SKM-1 treated with dmso at 0.1 percent for 144 hours (cell line): Measurements from ENCODE around the gene ITPR1.
"Not testable (repeated sequence)": the region's sequence is repeated elsewhere in the genome, so short reads cannot be mapped to it uniquely, and the experiment has no call there.

Experiments used
- DNase-seq: peaks from one replicate; lab custom pipeline; 2025; ENCODE audit not compliant: unreplicated experiment; lab: John Stamatoyannopoulos, UW

The ITPR1 gene

DNA sequence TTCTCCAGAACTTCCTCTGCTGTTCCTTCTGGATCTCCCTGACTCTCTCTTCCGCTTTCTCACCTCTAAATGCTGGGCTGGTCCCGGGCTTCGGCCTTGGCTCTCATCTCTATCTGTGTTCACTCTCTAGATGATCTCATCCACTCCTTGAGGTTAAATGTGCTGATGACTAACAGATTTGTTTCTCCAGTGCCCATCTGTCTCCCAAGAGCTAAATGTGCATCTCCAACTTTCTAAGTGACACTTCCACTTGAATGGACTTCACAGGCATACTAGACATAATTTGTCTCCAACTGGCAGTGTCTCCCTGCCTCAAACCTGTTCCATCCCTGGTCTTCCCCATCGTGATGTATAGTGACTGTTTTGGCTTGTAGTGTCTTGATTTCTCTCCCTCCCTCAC is 95.3 kb downstream of the ITPR1 start:
- DNase-seq: no peak

DNA sequence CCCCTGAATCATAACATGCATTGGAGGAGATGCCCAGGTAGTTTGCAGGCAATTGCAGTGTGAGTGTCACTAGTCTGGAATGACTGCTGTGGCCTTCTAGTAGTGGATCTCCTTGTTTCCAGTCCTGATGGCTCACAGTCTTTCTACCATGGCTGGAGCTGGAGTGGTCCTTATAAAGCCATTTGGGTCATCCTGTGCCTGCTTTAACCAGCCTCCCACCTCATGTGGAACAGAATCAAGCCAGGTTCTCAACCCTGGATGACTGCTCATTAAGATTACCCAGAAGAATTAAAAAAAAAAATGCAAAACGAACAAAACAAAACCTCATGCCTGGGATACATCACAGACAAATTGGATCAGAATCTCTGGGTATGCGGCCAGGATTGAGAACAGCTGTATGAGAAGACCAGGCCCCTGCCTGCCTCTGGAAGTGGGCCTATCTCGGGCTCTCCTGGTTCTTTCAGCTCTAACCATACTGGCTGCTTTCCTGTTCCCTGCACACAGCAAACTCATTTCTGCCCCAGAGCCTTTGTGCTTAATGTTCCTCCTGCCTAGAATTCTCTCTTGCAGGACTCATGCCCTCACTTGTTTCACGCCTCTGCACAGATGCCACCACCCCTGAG is 96.4 kb downstream of the ITPR1 start:
- no peak for DNase-seq

GRCh38 chr3:4590849-4591248 is 97.7 kb downstream of the ITPR1 start:
- not testable (repeated sequence) for DNase-seq

DNA sequence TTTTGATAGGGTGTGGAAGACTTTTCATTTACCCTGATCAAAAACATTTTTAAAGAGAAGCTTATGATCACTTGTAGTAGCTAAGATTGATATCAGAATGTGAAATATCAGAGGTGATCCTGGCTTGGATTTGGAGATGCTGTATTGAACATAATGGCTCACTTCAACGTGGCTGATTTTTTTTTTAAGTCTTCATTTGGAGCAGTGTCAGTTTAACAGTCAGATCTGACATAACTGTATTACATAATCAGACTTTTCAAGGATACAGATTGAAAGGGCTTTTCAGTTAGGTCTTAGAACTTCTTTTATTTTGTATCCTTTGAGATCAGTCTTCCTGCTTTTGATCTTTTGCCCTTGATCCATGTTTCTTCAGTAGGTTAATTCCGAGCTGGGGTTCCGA is 98.5 kb downstream of the ITPR1 start:
- DNase-seq: no peak

DNA sequence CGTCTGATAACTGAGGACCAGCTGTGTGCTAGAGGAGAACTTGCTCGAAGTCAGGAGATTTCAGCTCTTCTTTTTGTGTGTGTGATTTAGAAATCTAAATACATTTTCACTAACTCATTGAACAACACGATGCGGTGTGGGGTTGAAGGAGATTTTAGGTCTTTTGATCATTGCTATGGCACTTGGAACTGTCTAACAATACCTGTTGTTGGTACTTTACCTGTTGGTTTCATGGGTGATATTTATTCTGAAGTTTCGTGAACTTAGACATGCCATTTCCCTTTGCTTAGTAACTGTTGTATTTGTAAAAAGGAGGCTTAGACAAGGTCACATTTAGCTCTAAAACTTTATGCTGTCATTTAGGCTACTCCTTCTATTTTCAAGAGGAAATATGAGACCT is 99.9 kb downstream of the ITPR1 start:
- no peak for DNase-seq

DNA sequence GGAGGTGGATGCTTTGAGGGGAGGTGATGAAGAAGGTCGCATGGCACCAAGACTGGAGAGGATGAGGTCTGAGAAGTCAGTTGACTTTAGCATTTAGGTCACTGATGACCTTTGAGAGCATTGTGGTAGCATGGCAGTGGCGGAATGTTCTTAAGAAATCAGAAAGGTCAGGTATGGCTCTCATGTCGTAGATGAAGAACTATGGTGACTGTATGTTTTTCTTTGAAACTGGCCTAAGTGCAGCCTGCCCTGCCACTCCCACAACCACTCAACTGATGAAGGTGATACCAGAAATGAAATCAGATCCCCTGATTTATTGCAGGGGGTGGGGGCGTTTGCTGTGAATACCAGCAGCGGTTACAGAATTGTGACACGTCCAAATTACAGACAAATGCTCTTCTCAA is 102.6 kb downstream of the ITPR1 start:
- DNase-seq: no peak

DNA sequence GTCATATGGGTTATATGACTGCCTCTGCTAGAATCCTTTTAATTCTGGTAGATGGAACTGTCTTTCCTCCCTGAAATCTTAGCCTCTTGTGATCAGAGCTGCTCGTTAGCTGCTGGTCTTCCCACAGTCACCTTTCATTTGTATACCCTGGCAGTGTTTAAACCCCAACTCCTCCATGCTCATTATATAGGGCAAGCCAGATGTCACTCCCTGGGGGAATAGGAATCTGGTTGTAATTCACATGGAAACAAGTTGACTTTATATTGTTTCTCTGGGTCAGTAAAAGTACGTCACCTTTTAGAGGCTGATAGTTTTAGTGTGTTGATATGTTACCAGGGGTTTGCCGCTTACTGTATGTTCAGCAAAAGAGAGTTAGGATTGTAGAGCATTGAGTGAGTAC is 103.5 kb downstream of the ITPR1 start:
- DNase-seq: no peak

GRCh38 chr3:4597208-4597985 is 104.2 kb downstream of the ITPR1 start:
- DNase-seq: no peak

DNA sequence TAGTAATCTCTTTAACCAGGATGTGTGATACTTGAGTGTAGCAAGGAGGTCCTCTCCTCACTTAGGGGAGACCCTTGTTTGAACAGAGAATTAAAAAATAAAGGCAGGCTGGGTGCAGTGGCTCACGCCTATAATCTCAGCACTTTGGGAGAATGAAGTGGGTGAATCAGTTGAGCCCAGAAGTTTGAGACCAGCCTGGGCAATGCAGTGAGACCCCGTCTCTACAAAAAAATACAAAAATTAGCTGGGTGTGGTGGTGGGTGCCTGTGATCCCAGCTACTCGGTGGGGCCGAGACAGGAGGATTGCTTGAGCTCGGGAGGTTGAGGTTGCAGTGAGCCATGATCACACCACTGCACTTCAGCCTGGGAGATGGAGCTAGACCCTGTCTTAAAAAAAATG is 105.1 kb downstream of the ITPR1 start:
- not testable (repeated sequence) for DNase-seq

- DNase-seq: no peak
Measured at GRCh38 chr3:4599612-4600011, 106.5 kb downstream of the ITPR1 start.

GRCh38 chr3:4600493-4600892 is 107.3 kb downstream of the ITPR1 start:
- no peak for DNase-seq

DNA sequence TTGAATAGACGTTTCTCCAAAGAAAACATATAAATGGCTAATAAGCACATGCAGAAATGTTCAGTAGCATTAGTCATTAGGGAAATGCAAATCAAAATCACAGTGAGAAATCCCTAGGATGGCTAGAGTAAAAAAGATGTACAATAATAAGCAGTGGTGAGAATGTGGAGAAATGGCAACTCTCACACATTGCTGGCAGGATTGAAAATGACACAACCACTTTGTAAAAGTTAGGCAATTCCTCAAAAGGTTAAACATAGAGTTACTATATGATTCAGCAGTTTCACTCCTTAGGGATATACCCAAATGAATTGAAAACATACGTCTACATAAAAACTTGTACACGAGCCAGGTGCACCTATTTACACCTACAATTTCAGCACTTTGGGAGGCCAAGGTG is 108.7 kb downstream of the ITPR1 start:
- DNase-seq: no peak

- no peak for DNase-seq
Measured at GRCh38 chr3:4604693-4605092, 111.5 kb downstream of the ITPR1 start.

DNA sequence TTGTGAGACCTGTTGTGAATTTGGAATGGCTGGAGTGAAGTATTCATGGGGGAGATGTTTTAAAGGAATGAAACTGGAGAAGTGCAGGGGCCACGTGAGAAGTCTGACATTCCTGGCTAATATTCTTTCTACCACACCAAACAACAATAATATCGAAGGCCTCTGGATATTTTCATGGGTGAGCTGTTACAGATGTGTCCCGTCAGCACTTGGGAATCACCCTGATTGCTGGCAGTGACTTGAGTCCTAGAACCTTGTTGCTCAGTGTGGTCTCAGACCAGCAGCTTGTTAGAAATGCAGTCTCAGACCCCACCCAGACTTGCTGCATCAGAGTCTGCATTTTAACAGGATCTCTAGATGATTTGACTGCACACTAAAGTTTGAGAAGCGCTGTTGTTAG is 113.8 kb downstream of the ITPR1 start:
- no peak for DNase-seq

- no peak for DNase-seq
Measured at GRCh38 chr3:4613366-4613765, 120.2 kb downstream of the ITPR1 start.

DNA sequence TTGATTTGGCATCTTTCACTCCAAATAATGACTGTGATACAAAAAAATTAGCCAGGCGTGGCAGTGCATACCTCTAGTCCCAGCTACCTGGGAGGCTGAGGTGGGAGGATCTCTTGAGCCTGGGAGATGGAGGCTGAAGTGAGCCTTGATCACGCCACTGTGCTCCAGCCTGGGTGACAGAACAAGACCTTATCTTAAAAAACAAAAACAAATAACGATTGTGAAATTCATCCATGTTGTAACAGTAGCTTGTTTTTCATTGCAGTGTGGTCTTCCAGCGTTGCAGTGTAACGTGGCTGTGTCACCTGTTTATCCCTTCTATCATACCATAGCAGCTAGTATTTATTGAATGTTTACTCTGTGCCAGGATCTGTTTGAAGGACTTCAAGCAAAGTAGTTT is 120.9 kb downstream of the ITPR1 start:
- no peak for DNase-seq

DNA sequence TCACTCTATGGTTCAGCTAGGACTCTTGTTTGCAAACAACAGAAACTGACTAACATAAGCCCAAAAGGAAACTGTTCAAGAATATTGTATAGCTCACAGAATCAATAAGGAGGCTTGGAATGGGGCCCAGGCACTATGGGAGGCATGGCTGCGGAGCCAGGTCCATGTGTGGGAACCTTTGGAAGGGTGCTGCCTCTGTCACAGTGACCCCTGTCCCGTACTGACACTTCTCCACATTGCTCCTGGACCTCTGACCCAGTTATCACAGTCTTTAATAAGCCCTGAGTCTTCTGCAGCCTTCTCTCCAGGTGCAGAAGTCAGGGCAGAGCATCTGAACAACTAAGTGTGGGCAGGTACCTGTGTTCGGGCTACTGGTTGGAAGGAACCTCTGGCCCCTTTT is 121.8 kb downstream of the ITPR1 start:
- no peak for DNase-seq

GRCh38 chr3:4615750-4616149 is 122.6 kb downstream of the ITPR1 start:
- no peak for DNase-seq

DNA sequence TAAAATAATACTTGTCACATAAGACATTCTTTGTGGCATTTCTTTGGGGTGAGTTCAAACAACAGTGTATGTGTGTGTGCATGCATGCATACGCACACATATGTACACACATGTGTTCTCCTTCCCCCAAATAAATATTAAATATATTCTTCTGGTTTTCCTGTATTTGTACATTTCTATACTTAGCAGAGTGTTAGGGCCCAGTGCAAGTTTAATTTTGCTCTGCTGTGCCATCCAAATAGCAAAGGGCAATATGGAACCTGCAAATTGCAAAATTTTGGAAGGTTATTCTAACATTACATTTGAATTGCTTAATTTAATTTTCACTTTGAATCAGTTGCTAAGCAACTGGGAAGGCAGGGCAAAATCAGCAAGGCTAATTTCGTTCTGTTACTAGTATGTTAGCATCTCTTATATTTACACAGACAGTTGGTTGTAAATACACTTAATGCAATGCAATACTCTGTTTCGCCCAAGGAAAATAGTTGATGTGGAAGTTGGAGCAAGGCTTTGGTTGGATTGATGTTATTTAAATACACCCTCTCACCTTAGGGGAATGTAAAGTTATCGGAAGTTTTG is 130.4 kb downstream of the ITPR1 start:
- no peak for DNase-seq

DNA sequence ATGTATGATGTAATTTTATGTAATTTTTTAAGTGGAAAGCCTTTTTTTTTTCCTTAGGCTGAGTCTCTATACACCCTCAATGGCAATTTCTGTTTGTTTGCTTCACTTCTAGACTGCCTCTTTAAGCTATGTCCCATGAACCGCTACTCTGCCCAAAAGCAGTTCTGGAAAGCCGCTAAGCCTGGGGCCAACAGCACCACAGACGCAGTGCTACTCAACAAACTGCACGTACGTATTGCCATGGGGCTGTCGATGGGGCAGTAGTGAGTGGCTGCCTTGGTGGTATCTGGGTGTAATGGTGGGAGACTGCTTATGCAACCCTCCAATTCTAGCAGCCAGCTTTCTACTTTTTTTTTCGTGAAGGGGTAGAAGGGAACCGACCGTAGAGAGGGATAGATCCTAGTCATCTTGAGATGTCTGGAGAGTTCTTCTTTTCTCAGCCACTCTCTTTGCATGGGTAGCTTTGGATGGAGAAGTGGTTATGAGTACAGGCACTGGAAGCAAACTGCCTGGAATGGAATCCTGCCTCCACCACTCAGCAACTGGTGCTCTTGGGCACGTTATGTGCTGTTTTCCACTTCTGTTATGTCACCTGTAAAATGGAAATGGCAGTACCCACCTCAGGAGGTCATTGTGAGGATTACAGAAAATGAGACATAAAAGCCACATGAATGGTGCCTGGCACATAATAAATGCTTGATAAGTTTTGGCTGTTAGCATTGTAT is 134.7 kb downstream of the ITPR1 start:
- DNase-seq: no peak

- DNase-seq: no peak
Measured at GRCh38 chr3:4629095-4630007, 136.2 kb downstream of the ITPR1 start.
